Measurements from ENCODE around the gene SLC5A10.

- TF ChIP-seq POLR2A (IDR thresholded peaks at IDR 0.05) (no peak), CTCF (IDR thresholded peaks at IDR 0.05) (no peak), EP300 (IDR thresholded peaks at IDR 0.05; ENCODE audit: low read depth) (no peak), POLR2AphosphoS5 (IDR thresholded peaks at IDR 0.05) (no peak)
Measured at GRCh38 chr17:19001907-19002590, 50.1 kb downstream of the SLC5A10 start.

Data from transverse colon (tissue), 4 donors.